ENCODE measurements around the gene TRAIP.

- TF ChIP-seq CTCF (tag by site-specific recombination; IDR thresholded peaks at IDR 0.05) (no peak), YY1 (tag by site-specific recombination; IDR thresholded peaks at IDR 0.05) (no peak), ZNF623 (tag by site-specific recombination; IDR thresholded peaks at IDR 0.05) (no peak), BCL11A (tag by site-specific recombination; IDR thresholded peaks at IDR 0.05; ENCODE audit: low read depth) (no peak), ZNF175 (tag by site-specific recombination; IDR thresholded peaks at IDR 0.05) (no peak), ZNF24 (tag by site-specific recombination; IDR thresholded peaks at IDR 0.05) (no peak), ZNF266 (tag by site-specific recombination; IDR thresholded peaks at IDR 0.05; ENCODE audit: low read depth) (no peak), ZNF211 (tag by site-specific recombination; IDR thresholded peaks at IDR 0.05; ENCODE audit: low read depth) (no peak), ZNF530 (tag by site-specific recombination; IDR thresholded peaks at IDR 0.05; ENCODE audit: low read depth) (no peak), ZNF768 (tag by site-specific recombination; IDR thresholded peaks at IDR 0.05) (no peak)
- TF ChIP-seq, protein P1, sequence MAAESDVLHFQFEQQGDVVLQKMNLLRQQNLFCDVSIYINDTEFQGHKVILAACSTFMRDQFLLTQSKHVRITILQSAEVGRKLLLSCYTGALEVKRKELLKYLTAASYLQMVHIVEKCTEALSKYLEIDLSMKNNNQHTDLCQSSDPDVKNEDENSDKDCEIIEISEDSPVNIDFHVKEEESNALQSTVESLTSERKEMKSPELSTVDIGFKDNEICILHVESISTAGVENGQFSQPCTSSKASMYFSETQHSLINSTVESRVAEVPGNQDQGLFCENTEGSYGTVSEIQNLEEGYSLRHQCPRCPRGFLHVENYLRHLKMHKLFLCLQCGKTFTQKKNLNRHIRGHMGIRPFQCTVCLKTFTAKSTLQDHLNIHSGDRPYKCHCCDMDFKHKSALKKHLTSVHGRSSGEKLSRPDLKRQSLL (tag by site-specific recombination; IDR thresholded peaks at IDR 0.05), result no peak
- TF ChIP-seq, protein P2, sequence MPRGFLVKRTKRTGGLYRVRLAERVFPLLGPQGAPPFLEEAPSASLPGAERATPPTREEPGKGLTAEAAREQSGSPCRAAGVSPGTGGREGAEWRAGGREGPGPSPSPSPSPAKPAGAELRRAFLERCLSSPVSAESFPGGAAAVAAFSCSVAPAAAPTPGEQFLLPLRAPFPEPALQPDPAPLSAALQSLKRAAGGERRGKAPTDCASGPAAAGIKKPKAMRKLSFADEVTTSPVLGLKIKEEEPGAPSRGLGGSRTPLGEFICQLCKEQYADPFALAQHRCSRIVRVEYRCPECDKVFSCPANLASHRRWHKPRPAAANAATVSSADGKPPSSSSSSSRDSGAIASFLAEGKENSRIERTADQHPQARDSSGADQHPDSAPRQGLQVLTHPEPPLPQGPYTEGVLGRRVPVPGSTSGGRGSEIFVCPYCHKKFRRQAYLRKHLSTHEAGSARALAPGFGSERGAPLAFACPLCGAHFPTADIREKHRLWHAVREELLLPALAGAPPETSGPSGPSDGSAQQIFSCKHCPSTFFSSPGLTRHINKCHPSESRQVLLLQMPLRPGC (tag by site-specific recombination; IDR thresholded peaks at IDR 0.05), result no peak
Measured at GRCh38 chr3:49883998-49884397, 27.6 kb upstream of the TRAIP start.
